Esophagus squamous epithelium (tissue), 5 donors: ENCODE measurements around the gene HOXA7. TPM values are rescaled to one million over a fixed set of nuclear protein-coding genes. Genes with fewer than 3 reads are reported as not detected.
A peak's percentile ranks its signal among the peaks of the same experiment; 100 is the strongest.

ENCODE experiments used
- DNase-seq: peaks from one replicate; lab custom pipeline; 2025; lab: John Stamatoyannopoulos, UW
- H3K27ac ChIP-seq, 4 donors: fragments of 200-600 bp; sonication (generic); one replicate each; pipeline ENCODE4 v1.5.1; 2016 to 2019; ENCODE audit warnings: mild to moderate bottlenecking in 1 of 4
- H3K27me3 ChIP-seq, 4 donors: fragments of 200-600 bp; sonication (generic); 1 replicate in 3 of 4; 2 replicates in 1 of 4; pipeline versions ENCODE4 v1.5.1 to v1.6.0; 2017 to 2021; ENCODE audit warnings: antibody characterized with exemption in 1 of 4
- H3K36me3 ChIP-seq, 3 donors: fragments of 200-600 bp; sonication (generic); one replicate each; pipeline ENCODE4 v1.5.1; 2016 to 2019
- H3K4me1 ChIP-seq, 3 donors: fragments of 200-600 bp; sonication (generic); one replicate each; pipeline ENCODE4 v1.5.1; 2017 to 2019
- H3K4me3 ChIP-seq, 4 donors: fragments of 200-600 bp; sonication (generic); 1 replicate in 3 of 4; 2 replicates in 1 of 4; pipeline ENCODE4 v1.5.1; 2016 to 2019; ENCODE audit warnings: mild to moderate bottlenecking in 2 of 4, moderate library complexity in 1 of 4
- H3K9me3 ChIP-seq, 3 donors: fragments of 200-600 bp; sonication (generic); one replicate each; pipeline ENCODE4 v1.5.1; 2016 to 2019
- POLR2A ChIP-seq, 4 donors: fragments of 450-650 bp; IDR thresholded peaks; one replicate each; pipeline ENCODE4 v1.6.1; 2017; ENCODE audit warnings: antibody characterized with exemption in 4 of 4, mild to moderate bottlenecking in 4 of 4, moderate library complexity in 3 of 4
- WGBS, 2 donors: methylation state at CpG; one replicate each; pipeline ENCODE4 v1.1.5; 2018; 5-methylcytosine and 5-hydroxymethylcytosine counted together
- intact Hi-C: fragments of 100-400 bp; cut with DNase I; formaldehyde crosslinking; loops from one replicate; pipeline ENCODE4 v1.15.0; 2022
- total RNA-seq, 4 donors: library from RNA; depleted of rRNA; stranded (reverse); fragments of >200 nt; gene quantifications; one replicate each; pipeline ENCODE4 v1.1.0, GENCODE V29; 2016
- TF ChIP-seq, protein P1 (sequence below), 6 experiments: fragments of 450-650 bp in 4 of 6; fragments of 200-600 bp in 2 of 6; sonication (generic) in 2 of 6; IDR thresholded peaks; one replicate each; pipeline ENCODE4 v1.5.1; 2016 to 2019; ENCODE audit warnings: antibody characterized with exemption in 6 of 6, mild to moderate bottlenecking in 4 of 6, moderate library complexity in 4 of 6
- donor health status: DM: yes; HTN: yes; CAD: no.

Gene HOXA7
- total RNA-seq, 4 donors from 2014 or later = 0.23 to 0.76 (median 0.48) TPM

- intact Hi-C loops = no loop called here
- H3K27ac ChIP-seq = peak overlapping the region; percentile 86 to 99 (median 93)
- H3K27me3 ChIP-seq = no peaks in the 10 kb centered on the region
- WGBS, 2 donors = 14 to 36% methylated on average over 1 of the region's 1 CpG
- H3K4me1 ChIP-seq = peaks cover 28 to 86% (median 42%) of the 10 kb centered on the region in 3 donors
- H3K36me3 ChIP-seq = no peaks in the 10 kb centered on the region
- H3K4me3 ChIP-seq = peak overlapping the region in 2 of 4 donors; percentile 70 to 91
- TF ChIP-seq, protein P1, sequence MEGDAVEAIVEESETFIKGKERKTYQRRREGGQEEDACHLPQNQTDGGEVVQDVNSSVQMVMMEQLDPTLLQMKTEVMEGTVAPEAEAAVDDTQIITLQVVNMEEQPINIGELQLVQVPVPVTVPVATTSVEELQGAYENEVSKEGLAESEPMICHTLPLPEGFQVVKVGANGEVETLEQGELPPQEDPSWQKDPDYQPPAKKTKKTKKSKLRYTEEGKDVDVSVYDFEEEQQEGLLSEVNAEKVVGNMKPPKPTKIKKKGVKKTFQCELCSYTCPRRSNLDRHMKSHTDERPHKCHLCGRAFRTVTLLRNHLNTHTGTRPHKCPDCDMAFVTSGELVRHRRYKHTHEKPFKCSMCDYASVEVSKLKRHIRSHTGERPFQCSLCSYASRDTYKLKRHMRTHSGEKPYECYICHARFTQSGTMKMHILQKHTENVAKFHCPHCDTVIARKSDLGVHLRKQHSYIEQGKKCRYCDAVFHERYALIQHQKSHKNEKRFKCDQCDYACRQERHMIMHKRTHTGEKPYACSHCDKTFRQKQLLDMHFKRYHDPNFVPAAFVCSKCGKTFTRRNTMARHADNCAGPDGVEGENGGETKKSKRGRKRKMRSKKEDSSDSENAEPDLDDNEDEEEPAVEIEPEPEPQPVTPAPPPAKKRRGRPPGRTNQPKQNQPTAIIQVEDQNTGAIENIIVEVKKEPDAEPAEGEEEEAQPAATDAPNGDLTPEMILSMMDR (IDR thresholded peaks at IDR 0.05) = no peak
- no peak for TF ChIP-seq POLR2A (IDR thresholded peaks at IDR 0.05)
- H3K9me3 ChIP-seq = no peaks in the 10 kb centered on the region
- DNase-seq = no peak
Observed at GRCh38 chr7:27119412-27119911, 37.0 kb downstream of the HOXA7 start.

- DNase-seq = no peak
- Histone ChIP-seq H3K27ac (peak overlapping the region; percentile 96 to 99 (median 99)), H3K4me3 (peak overlapping the region; percentile 70 to 91 (median 78)), H3K9me3 (no peaks in the 10 kb centered on the region), H3K4me1 (peaks cover 28 to 77% (median 37%) of the 10 kb centered on the region in 3 donors), H3K36me3 (no peaks in the 10 kb centered on the region), H3K27me3 (no peaks in the 10 kb centered on the region)
- 41 to 48% methylated on average over 2 to 3 of the region's 3 CpGs for WGBS, 2 donors
- TF ChIP-seq, protein P1 (IDR thresholded peaks at IDR 0.05) = no peak
- no peak for TF ChIP-seq POLR2A (IDR thresholded peaks at IDR 0.05)
- intact Hi-C loops = no loop called here
Observed at GRCh38 chr7:27118580-27118979, 37.9 kb downstream of the HOXA7 start.

DNA sequence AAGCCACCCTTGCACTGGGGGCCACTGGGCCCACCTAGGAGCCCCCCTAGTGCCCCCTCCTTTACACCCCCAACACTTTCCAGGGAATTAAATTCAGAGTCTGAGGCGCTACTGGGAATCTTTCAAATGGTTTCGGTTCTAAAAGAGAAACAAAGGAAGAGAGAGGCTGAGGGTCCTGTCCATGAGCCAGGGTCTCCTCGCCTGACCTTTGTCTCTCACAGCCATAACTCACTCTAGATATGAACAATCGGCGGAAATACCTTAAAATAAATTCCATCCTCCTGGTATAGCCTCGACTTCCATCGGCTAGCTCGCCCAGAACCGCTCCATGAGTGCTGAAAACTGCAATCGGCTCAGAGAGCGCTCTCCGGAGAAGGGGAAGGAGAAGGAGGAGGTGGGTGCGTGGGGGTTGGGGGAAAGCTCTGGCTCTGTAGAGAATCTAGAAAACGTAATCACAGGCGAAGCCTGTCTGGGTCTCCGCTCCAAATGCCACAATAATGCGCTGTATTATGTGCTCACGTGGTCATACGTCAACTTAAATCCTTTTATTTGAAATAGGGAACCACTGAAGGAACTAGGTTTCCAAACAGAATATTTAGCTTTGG lies 38.5 kb downstream of the HOXA7 start:
- H3K27ac ChIP-seq = peak overlapping the region; percentile 96 to 99 (median 99)
- TF ChIP-seq, protein P1 (IDR thresholded peaks at IDR 0.05) = no peak
- TF ChIP-seq POLR2A (IDR thresholded peaks at IDR 0.05) = peak in 1 of 4 donors; percentile 23
- DNase-seq = no peak
- peaks cover 28 to 74% (median 34%) of the 10 kb centered on the region in 3 donors for H3K4me1 ChIP-seq
- 19 to 42% methylated on average over 13 to 19 of the region's 19 CpGs for WGBS, 2 donors
- no peaks in the 10 kb centered on the region for H3K27me3 ChIP-seq
- peak overlapping the region; percentile 70 to 91 (median 78) for H3K4me3 ChIP-seq
- H3K9me3 ChIP-seq = no peaks in the 10 kb centered on the region
- no peaks in the 10 kb centered on the region for H3K36me3 ChIP-seq
- intact Hi-C loops = no loop called here

DNA sequence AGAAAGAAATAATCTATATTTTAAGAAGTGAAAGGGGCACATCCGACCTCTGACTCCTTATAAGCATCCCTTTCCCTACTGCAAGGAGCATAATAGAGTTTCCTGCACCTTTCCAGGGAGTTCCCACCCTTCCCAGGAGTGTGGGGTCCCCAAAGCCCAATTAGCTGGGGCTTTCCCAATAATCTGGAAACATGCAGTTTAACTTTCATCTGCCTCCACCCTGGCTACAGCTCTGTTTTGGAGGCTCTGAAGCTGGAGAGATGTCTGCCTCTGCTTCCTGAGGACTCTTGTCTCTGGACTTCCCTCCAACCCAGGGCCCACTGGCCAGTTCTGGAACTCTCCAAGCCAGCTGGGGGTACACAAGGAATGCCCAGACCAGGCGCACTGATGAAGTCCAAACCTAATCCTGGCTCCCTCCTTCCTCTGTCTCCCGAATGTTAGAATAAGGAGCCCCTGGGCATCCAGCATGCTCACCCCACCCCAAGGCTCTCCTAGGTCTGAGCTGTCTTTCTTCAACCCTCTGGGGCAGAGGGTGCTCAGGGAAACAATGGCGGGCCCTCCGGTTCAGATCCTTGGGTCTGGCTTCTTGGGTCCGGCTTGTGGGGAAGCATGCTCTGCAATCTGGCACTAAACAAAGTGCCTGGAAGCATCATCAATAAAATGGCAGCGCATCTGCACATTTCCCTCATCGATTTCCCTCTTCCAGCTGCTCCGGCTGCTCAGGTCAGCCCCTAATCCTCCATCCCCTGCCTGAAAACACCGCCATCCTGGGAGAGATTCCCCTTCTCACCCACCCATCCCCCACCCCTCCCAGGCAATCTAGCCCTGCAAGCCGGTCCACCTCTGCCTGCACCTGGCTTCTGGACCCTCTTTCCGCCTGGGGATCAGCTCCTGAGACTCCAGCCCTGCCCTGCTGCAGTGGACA lies 39.3 kb downstream of the HOXA7 start:
- peaks cover 28 to 74% (median 36%) of the 10 kb centered on the region in 3 donors for H3K4me1 ChIP-seq
- H3K36me3 ChIP-seq = no peaks in the 10 kb centered on the region
- intact Hi-C loops = no loop called here
- peak overlapping the region; percentile 96 to 99 (median 99) for H3K27ac ChIP-seq
- H3K4me3 ChIP-seq = peak overlapping the region; percentile 70 to 91 (median 78)
- 4 to 22% methylated on average over 9 to 10 of the region's 12 CpGs for WGBS, 2 donors
- H3K27me3 ChIP-seq = no peaks in the 10 kb centered on the region
- no peaks in the 10 kb centered on the region for H3K9me3 ChIP-seq
- TF ChIP-seq, protein P1 (IDR thresholded peaks at IDR 0.05) = no peak
- TF ChIP-seq POLR2A (IDR thresholded peaks at IDR 0.05) = no peak
- no peak for DNase-seq
